AG10803 (cell line): ENCODE results near the gene ZNF664.

ENCODE experiments used
- DNase-seq: peaks from one replicate; pipeline ENCODE4 v3.0.0; 2010; ENCODE audit warnings: low read depth
- H3K4me3 ChIP-seq: 2 replicates; pipeline ENCODE4 v1.5.1; 2011; ENCODE audit warnings: mild to moderate bottlenecking, low read length, control low read depth
- TF ChIP-seq, protein P1 (sequence below): conservative IDR thresholded peaks from 2 replicates; pipeline ENCODE4 v1.5.1; 2011; ENCODE audit warnings: mild to moderate bottlenecking, low read length, control low read depth, inconsistent platforms

Gene ZNF664

DNA sequence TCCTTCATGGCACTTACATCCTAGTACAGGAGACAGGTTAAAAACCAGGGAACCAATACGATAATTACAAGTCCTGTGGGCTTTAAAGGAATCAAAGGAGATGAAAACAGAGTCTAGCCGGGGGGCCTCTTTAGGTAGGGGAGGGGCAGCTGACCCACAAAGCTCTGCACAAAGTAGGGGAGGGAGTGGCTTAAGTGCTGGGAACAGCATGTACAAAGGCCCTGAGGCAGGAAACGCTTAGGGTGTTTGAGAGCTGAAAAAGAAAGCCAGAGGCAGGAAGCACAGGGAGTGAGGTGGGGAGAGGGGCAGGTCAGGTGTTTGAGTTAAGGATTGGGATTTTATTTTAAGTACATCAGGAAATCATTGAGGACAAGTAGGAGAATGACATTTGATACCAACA is 37.7 kb downstream of the ZNF664 start:
- TF ChIP-seq, protein P1, sequence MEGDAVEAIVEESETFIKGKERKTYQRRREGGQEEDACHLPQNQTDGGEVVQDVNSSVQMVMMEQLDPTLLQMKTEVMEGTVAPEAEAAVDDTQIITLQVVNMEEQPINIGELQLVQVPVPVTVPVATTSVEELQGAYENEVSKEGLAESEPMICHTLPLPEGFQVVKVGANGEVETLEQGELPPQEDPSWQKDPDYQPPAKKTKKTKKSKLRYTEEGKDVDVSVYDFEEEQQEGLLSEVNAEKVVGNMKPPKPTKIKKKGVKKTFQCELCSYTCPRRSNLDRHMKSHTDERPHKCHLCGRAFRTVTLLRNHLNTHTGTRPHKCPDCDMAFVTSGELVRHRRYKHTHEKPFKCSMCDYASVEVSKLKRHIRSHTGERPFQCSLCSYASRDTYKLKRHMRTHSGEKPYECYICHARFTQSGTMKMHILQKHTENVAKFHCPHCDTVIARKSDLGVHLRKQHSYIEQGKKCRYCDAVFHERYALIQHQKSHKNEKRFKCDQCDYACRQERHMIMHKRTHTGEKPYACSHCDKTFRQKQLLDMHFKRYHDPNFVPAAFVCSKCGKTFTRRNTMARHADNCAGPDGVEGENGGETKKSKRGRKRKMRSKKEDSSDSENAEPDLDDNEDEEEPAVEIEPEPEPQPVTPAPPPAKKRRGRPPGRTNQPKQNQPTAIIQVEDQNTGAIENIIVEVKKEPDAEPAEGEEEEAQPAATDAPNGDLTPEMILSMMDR: no peak
- H3K4me3 ChIP-seq: no peak overlapping the region
- DNase-seq: no peak

- no peak for DNase-seq
- TF ChIP-seq, protein P1: no peak
- H3K4me3 ChIP-seq: no peak overlapping the region
Observed at GRCh38 chr12:124011435-124012115, 38.6 kb downstream of the ZNF664 start.

DNA sequence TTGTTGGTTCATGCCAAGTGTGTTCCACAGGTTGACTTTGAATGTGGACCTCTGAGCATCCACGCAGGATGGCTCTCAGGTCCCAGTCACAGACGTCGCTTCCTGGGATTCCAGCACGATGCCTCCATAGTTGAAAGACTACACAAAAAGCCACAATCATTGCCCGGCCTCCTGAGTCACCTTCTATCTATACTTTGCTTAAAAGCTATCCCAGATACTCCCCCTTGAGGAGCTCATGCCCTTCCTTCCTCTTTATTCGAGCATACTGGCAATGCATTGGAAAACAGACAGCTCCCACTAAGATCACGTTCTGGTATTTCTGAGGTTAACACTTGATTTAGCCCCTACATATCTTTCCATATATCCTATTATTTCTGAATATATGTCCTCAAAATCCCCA is 40.1 kb downstream of the ZNF664 start:
- no peak overlapping the region for H3K4me3 ChIP-seq
- no peak for DNase-seq
- TF ChIP-seq, protein P1: no peak

DNA sequence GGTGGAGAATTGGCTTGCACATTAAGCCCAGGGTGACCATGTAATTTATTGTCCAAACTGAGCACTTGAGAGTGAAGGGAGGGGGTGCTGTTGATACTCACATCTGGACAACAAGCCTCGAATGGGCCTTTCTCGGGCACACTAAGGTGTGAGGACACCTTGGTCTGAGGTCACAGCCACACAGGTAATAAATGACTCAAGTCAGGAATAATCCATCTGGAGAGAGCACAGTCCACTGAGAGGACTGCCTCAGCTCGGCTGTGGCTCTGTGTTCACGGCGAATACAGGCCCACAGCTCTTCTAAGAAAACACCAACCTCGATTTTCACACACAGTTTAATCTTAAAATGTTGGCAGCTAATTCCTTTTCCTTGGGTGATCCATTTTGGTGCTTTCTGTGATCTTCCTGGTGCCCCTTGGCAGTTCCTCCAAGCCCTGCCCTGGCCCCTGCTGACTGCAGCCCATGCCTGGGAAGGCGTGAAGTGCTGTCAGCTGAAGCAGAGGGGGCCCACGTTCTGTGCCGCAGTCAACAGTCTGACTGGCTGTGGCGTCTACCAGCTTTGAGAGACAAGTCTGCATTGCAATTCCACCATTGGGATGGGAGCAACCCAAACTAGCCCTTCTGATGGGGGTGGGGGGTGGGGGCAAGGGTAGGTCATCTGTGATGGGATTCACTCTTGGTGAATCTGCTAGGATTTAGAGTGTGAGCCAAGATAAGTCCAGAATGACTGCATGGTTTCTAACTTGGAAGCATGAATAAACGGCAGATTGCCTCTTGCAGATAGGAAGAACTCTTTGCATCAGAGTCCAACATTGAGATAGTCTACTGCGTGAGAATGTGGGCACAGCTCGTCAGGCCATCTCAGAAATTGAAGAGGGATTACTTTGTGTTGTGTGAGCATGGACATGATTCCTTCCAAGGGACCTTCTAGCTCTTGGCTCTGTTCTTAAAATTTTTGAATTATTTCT is 42.8 kb downstream of the ZNF664 start:
- TF ChIP-seq, protein P1: no peak
- DNase-seq: no peak
- H3K4me3 ChIP-seq: no peak overlapping the region

DNA sequence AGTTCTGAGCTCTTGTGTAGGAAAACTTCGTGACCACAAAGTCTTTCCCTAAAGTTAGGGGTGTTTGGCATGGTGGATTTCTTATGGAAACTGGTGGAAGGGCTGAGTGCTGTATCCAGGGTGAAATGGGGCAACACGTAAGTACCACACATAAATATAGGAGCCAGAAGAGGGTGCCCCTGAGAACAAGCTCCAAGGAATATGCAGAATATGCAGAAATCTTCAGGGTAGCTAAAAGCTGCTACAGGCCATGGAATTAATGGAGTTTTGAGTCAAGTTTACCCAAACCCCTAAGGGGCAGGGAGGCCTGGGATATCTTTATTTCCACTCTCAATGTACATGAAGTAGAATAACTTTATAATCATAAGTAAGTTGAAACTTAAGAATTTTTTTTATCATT is 44.0 kb downstream of the ZNF664 start:
- H3K4me3 ChIP-seq: no peak overlapping the region
- TF ChIP-seq, protein P1: no peak
- DNase-seq: no peak

DNA sequence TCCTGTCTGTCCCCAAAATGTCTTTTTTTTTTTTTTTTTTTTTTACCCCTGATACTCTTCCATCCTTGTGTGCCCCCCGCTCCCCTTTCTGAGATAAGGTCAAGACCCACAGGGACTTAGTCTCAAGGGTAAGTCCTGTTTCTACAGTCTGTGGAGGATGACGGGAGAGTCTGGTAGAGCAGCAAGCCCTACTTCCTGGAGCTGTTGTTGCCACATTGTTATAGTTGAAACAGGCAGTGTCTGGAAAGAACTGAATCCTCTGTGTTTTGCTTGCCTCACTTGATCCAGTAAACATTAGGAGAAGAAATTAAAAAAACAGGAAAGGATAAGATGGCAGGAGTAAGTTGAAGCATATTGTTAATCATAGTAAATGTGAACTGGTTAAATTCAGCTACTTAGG is 45.5 kb downstream of the ZNF664 start:
- TF ChIP-seq, protein P1: no peak
- no peak for DNase-seq
- no peak overlapping the region for H3K4me3 ChIP-seq
